HG03521 (cell line): ENCODE data around the gene INTS14.

Experiments
- ATAC-seq: cut with Tn5 transposase; IDR thresholded peaks from one replicate; pipeline ENCODE4 v1.9.1; 2021; ENCODE audit warnings: mild to moderate bottlenecking, moderate library complexity; ENCODE audit not compliant: unreplicated experiment

The INTS14 gene

GRCh38 chr15:65533057-65533756 is 77.7 kb downstream of the INTS14 start:
- no peak for ATAC-seq

GRCh38 chr15:65532738-65533051 is 78.2 kb downstream of the INTS14 start:
- ATAC-seq, result no peak

- ATAC-seq, result peak; percentile 77
These were observed 80.4 kb downstream of the INTS14 start, which contains the start of gene HACD3 for GRCh38 chr15:65530318-65531111. Gene HACD3 (plus strand): TSS chr15:65530463. CDS start chr15:65530632, 169 bp downstream.

- ATAC-seq, result peak; percentile 2
These were observed 81.1 kb downstream of the INTS14 start for GRCh38 chr15:65529762-65530317.
